PC-9 (cell line): ENCODE results near the gene FNDC3B. TPM values are rescaled to one million over a fixed set of nuclear protein-coding genes. Genes with fewer than 3 reads are reported as not detected.
A peak's percentile ranks its signal among the peaks of the same experiment; 100 is the strongest.

ENCODE experiments used
- BruUV-seq: library from RNA; stranded (reverse); fragments of 400-500 nt; replicated peaks from 2 replicates; lab custom pipeline; 2021; lab: Mats Ljungman, UMichigan
- CTCF ChIA-PET: fragments of 300-600 bp; sonication (Branson Sonifier 250); formaldehyde crosslinking; loops from one replicate; lab custom pipeline; 2022; ENCODE audit warnings: antibody characterized with exemption; lab: Charles Lee
- POLR2A ChIA-PET: fragments of 300-600 bp; sonication (Branson Sonifier 250); formaldehyde crosslinking; loops from one replicate; lab custom pipeline; 2022; ENCODE audit warnings: antibody characterized with exemption; ENCODE audit not compliant: unreplicated experiment; lab: Charles Lee
- DNase-seq, 2 experiments: peaks; one replicate each; pipeline versions ENCODE4 v3.0.0 to v3.0.0-alpha.2; 2015 to 2022; ENCODE audit warnings: mixed read lengths in 1 of 2
- H2AFZ ChIP-seq: fragments of 200-600 bp; sonication (generic); 2 replicates; pipeline ENCODE4 v1.8.1; 2017; ENCODE audit warnings: antibody characterized with exemption
- H3F3A ChIP-seq: fragments of 200-600 bp; sonication (generic); 2 replicates; pipeline ENCODE4 v1.8.1; 2017; ENCODE audit warnings: antibody characterized with exemption, mild to moderate bottlenecking, low read depth; ENCODE audit not compliant: insufficient read depth
- H3K27ac ChIP-seq: fragments of 200-600 bp; sonication (generic); 2 replicates; pipeline ENCODE4 v1.6.1; 2016; ENCODE audit warnings: mixed run types
- H3K27me3 ChIP-seq: fragments of 200-600 bp; sonication (generic); 2 replicates; pipeline ENCODE4 v1.6.1; 2016; ENCODE audit warnings: low read depth, mixed run types; ENCODE audit not compliant: insufficient read depth
- H3K36me3 ChIP-seq: fragments of 200-600 bp; sonication (generic); 2 replicates; pipeline ENCODE4 v1.6.1; 2016; ENCODE audit warnings: low read depth, mixed run types
- H3K4me1 ChIP-seq: fragments of 200-600 bp; sonication (generic); replicated peaks from 2 replicates; pipeline ENCODE4 v1.6.1; 2016; ENCODE audit warnings: mixed run types; ENCODE audit not compliant: insufficient read depth
- H3K4me2 ChIP-seq: fragments of 200-600 bp; sonication (generic); 2 replicates; pipeline ENCODE4 v1.6.1; 2017; ENCODE audit warnings: mixed run types
- H3K4me3 ChIP-seq: fragments of 200-600 bp; sonication (generic); 2 replicates; pipeline ENCODE4 v1.6.1; 2016; ENCODE audit warnings: mixed run types
- H3K79me2 ChIP-seq: fragments of 200-600 bp; sonication (generic); 2 replicates; pipeline ENCODE4 v1.6.1; 2017; ENCODE audit warnings: low read depth, mixed run types
- H3K9me2 ChIP-seq: fragments of 200-600 bp; sonication (generic); 2 replicates; pipeline ENCODE4 v1.8.1; 2017; ENCODE audit warnings: mild to moderate bottlenecking; ENCODE audit not compliant: insufficient read depth
- H3K9me3 ChIP-seq: fragments of 200-600 bp; sonication (generic); 2 replicates; pipeline ENCODE4 v1.8.1; 2016; ENCODE audit warnings: low read depth; ENCODE audit not compliant: insufficient read depth
- H4K20me1 ChIP-seq: fragments of 200-600 bp; sonication (generic); 2 replicates; pipeline ENCODE4 v1.8.1; 2017; ENCODE audit not compliant: insufficient read depth
- CTCF ChIP-seq: fragments of 200-600 bp; sonication (generic); conservative IDR thresholded peaks from 2 replicates; pipeline ENCODE4 v1.6.1; 2017; ENCODE audit warnings: mixed run types, antibody characterized with exemption, mild to moderate bottlenecking, moderate library complexity
- EZH2 ChIP-seq: fragments of 200-600 bp; sonication (generic); IDR thresholded peaks from 2 replicates; pipeline ENCODE4 v1.8.0; 2017; ENCODE audit warnings: antibody characterized with exemption, low read depth
- intact Hi-C: fragments of 100-400 bp; cut with micrococcal nuclease; formaldehyde crosslinking; loops from one replicate; pipeline ENCODE4 v1.10.0; 2022; ENCODE audit not compliant: unreplicated experiment
- total RNA-seq: library from RNA; stranded (reverse); gene quantifications from 2 replicates; pipeline ENCODE4 v1.2.3, GENCODE V29; 2021

FNDC3B gene
- total RNA-seq, 1 experiment from 2014 or later: 106 TPM

- BruUV-seq: no TSS peak
- DNase-seq: no peak
- H3K4me3 ChIP-seq: no peak overlapping the region
- no peaks in the 10 kb centered on the region for H3K9me2 ChIP-seq
- peaks cover 54% of the 10 kb centered on the region; the same call in 1 of the 2 replicates for H3K36me3 ChIP-seq
- H3K9me3 ChIP-seq: 0 out of 2 replicates have a peak, but pooled peaks cover 4% of the 10 kb centered on the region
- CTCF ChIA-PET: no interaction called here
- no peaks in the 10 kb centered on the region for H3K27me3 ChIP-seq
- peaks cover 50% of the 10 kb centered on the region; the same call in 1 of the 2 replicates for H4K20me1 ChIP-seq
- TF ChIP-seq CTCF: no peak
- TF ChIP-seq EZH2: no peak
- 0 out of 2 replicates have a peak overlapping the region, but pooled peaks have one; percentile 3 for H3K27ac ChIP-seq
- intact Hi-C loops: no loop called here
- no peak overlapping the region for H3K4me2 ChIP-seq
- POLR2A ChIA-PET: interaction anchor here (0.7 kb wide), 1 partner anchor 373 kb away, joined by 4 read pairs; no protein-coding TSS in a partner anchor
- peaks cover 94% of the 10 kb centered on the region for H3K79me2 ChIP-seq
- no peaks in the 10 kb centered on the region for H3K4me1 ChIP-seq
- H3F3A ChIP-seq: peaks cover 72% of the 10 kb centered on the region
- H2AFZ ChIP-seq: no peak overlapping the region
These were observed 162.5 kb downstream of the FNDC3B start for GRCh38 chr3:172201870-172202236.

GRCh38 chr3:172202797-172203196, 163.4 kb downstream of the FNDC3B start:
- Histone ChIP-seq H4K20me1 (peaks cover 52% of the 10 kb centered on the region), H2AFZ (no peak overlapping the region), H3K27me3 (no peaks in the 10 kb centered on the region), H3K27ac (peak overlapping the region; percentile 11; the same call in 1 of the 2 replicates), H3K4me3 (no peak overlapping the region), H3F3A (peaks cover 74% of the 10 kb centered on the region), H3K36me3 (peaks cover 54% of the 10 kb centered on the region), H3K4me1 (no peaks in the 10 kb centered on the region), H3K9me2 (no peaks in the 10 kb centered on the region), H3K79me2 (peaks cover 97% of the 10 kb centered on the region), H3K9me3 (0 out of 2 replicates have a peak, but pooled peaks cover 4% of the 10 kb centered on the region), H3K4me2 (no peak overlapping the region)
- ChIA-PET POLR2A (no interaction called here), CTCF (no interaction called here)
- BruUV-seq: no TSS peak
- no peak for DNase-seq
- no peak for TF ChIP-seq CTCF
- TF ChIP-seq EZH2: no peak
- intact Hi-C loops: no loop called here

- peak overlapping the region; percentile 7 for H3K27ac ChIP-seq
- TF ChIP-seq CTCF: no peak
- no peak for TF ChIP-seq EZH2
- H3K79me2 ChIP-seq: peaks cover 97% of the 10 kb centered on the region
- no peaks in the 10 kb centered on the region for H3K27me3 ChIP-seq
- H3K4me2 ChIP-seq: no peak overlapping the region
- peaks cover 76% of the 10 kb centered on the region for H3F3A ChIP-seq
- no peaks in the 10 kb centered on the region for H3K4me1 ChIP-seq
- H2AFZ ChIP-seq: no peak overlapping the region
- no peak for DNase-seq
- H3K4me3 ChIP-seq: no peak overlapping the region
- peaks cover 52% of the 10 kb centered on the region for H4K20me1 ChIP-seq
- peaks cover 49% of the 10 kb centered on the region for H3K36me3 ChIP-seq
- POLR2A ChIA-PET: no interaction called here
- BruUV-seq: no TSS peak
- intact Hi-C loops: no loop called here
- H3K9me2 ChIP-seq: no peaks in the 10 kb centered on the region
- CTCF ChIA-PET: no interaction called here
- H3K9me3 ChIP-seq: 0 out of 2 replicates have a peak, but pooled peaks cover 4% of the 10 kb centered on the region
These were observed 164.3 kb downstream of the FNDC3B start for GRCh38 chr3:172203522-172204258.
